Left kidney (tissue), 2 donors: ENCODE results near the gene CES2. TPM values are rescaled to one million over a fixed set of nuclear protein-coding genes. Genes with fewer than 3 reads are reported as not detected.

ENCODE experiments used
- DNase-seq: peaks from one replicate; pipeline ENCODE4 v3.0.0-alpha.2; 2013
- polyA plus RNA-seq: library from polyadenylated mRNA; unstranded; fragments of 120-200 nt; gene quantifications from one replicate; pipeline ENCODE4 v1.2.1, GENCODE V29; 2013; ENCODE audit not compliant: insufficient read length

The CES2 gene
- polyA plus RNA-seq, 1 donor, result 41.1 TPM

DNA sequence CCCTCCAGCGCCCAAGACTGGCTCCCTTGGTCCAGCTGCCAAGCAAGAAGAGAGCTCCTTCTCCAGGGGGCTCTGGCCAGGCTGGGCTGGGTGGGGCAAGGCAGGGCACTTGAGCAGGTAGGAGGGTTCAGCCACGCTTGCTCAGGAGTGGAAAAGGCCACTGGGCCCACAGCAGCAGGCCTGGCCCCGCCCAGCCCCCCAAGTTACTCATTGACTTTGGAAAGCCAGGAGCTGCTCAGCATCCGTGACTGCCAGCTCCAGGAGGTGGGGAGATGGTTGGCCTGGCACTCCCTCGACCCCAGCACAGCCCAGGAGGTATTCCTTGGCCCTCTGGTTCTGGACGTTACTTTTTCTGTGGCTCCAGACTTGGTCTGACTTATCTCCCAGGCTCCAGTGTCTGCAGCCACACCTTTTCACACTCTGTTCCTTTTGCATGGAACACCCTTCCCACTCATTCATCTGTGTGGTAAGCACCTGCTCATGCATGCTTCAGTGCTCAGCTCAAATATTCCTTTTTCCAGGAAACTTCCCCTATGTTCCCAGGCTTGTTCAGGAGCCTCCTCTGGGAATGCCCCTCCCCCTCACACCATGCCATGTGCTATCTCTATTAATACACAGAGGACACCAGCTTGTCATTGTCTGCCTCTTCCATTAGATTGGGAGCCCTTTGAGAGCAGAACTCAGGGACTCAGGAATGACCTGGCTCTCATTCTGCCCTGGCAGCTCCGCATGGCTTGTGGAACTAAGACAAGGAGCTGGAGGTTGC lies 16.3 kb upstream of the CES2 start, which contains the start of gene CDH16:
Gene CDH16, minus strand, starts transcription at position 83 of the 766 bp plus-strand sequence. CDS start 820 bp downstream, outside the sequence.
- peak; percentile 72 for DNase-seq

DNA sequence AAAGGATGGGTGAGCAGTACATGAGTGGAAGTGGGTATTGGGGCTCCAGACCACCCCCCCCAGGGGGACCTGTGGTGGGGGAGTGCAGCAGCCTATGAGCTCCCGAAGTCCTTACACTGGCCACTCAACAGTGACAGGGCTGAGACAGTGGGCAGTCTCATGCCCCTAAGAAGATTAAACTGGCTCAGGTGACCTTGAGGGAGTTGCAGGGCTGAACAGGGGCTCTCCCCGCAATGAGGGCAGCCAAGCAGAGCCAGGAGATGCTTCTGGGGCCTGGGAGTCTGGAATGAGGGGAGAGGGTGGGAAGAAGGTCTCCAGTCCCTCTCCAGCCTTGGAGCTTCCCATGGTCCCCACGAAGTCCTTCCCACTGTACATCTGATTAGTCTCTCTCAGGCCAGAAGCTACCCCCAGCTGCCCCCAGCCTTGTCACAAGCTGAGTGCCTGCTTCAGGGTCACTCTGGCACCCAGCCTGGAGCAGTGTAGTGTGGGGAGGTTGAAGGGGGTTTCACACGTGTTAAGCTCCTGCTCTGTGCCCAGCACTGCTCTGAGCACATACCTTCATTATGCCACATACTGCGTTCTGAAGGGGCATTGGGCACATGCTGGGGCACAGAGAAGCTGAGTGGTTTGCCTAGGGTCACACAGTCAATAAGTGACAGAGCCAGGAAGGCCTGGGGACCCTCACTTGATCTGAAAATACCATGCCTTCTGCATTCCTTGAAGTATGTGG lies 15.6 kb upstream of the CES2 start:
- DNase-seq, result no peak

DNA sequence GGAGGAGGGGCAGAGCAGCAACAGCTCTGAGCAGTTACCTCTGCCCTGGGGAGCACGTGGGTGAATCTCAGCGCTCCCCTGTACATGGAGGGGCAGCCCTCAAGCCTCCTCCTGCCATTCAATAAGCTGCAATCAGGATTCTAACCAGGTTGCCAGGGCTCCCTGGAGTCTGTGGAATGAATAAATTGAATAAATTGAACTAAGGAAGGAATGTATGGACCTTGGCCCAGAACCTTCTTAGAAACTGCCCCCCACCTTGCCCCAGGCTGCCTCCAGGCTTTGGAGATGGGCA lies 15.1 kb upstream of the CES2 start:
- no peak for DNase-seq

DNA sequence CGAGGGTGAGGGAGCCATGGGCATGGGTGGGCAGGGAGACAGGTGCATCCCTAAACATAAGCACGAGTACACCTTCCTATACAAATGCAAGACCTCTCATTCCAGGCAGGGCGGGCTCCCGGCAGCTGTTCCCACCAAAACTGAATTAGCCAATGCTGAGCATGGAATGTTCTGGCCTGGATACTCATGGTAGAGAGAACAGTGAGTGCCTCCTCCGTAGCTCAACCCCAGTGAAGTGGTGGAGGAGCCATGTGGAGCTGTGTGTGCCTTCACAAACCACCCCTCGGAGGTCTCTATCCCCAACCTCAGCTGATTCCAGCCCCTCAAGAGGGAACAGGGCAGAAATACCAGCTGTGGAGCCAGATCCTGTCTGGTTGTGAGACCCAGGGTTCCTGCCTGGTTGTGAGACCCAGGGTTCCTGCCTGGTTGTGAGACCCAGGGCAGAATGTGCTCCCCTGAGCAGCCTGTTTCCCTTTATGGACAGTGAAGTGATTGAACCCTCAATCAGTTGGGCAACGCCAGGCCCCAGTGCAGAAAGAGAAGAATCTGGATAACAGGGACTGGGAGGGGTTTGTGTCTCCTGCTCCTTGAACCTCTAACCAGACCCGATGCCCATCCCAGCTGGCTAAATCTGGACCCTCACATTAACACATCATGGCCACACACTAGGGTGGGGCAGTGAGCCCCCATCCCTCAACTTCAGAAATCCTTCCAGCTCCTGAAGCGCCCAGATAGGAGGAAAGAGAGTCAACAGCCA lies 14.2 kb upstream of the CES2 start:
- no peak for DNase-seq

DNA sequence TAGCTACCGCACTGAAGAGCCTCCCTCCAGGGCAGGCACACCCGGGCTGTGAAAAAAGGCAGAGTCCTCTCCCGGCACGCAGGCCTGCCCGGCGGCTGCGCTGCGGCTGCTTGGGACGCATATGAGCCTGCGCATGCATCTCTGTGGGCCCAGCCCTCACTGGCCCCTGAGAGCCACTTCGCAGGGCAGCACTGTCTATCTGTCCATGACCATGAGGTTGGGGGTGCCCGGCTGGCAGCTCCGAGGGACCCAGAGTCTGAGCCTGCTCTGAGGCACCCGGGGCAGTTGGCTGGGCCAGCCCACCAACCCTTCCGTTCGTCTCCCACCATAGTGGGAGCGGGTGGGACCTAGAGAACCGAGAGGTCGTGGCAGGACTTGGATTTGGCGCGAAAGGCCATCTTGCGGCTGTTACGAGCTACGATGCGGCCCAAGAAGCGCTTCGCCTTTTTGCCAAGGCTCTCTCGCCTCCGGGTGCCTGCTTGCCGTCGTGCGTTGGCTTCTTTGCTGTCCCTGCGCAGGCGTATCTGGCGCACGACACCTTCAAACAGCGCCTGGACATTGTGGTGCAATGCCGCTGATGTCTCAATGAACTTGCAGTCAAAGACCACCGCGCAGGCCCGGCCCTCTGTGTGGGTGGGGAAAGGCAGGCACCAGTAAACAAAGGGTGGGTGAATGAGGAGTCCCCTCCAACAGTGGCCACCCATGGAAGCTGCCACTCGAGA lies 13.4 kb upstream of the CES2 start:
- no peak for DNase-seq

DNA sequence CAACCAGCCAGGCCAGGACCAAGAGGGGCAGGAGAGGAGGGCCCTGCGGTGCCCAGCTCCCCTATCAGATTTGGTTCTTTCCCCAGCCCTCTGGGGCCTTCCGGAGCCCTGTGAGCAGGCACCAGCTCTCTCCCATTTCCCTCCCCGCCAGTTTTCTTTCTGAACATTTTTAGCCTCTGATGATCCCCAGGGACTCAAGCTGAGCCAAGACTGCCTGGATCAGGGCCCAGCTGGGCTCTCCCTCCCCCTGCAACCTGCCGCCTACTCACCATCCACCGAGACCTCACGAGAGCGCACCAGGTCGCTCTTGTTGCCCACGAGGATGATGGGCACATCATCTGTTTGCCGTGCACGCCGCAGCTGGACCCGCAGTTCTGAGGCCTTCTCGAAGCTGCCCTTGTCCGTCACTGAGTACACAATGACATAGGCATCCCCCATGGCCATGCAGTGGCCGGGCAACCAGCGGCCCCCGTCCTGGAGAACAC lies 12.0 kb upstream of the CES2 start:
- DNase-seq, result no peak

DNA sequence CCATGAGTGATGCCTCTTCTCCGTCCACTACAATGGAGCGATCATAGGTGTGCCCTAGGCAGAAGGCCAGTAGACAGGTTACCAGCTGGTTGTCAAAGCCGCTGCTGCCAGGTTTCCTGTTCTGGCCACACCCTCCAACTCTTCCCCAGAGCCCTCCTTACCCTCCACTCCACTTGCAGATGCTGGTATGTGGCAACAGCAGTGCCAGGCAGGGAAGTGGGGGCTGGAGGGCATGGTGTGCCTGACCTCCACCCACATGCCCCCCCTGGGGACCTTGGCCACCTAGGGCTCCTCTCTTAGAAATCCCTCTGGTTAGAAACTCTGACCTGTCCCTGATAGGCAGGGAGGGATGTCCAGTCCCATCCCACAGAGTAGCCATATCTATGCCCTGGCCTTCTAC lies 11.4 kb upstream of the CES2 start:
- DNase-seq, result no peak

DNA sequence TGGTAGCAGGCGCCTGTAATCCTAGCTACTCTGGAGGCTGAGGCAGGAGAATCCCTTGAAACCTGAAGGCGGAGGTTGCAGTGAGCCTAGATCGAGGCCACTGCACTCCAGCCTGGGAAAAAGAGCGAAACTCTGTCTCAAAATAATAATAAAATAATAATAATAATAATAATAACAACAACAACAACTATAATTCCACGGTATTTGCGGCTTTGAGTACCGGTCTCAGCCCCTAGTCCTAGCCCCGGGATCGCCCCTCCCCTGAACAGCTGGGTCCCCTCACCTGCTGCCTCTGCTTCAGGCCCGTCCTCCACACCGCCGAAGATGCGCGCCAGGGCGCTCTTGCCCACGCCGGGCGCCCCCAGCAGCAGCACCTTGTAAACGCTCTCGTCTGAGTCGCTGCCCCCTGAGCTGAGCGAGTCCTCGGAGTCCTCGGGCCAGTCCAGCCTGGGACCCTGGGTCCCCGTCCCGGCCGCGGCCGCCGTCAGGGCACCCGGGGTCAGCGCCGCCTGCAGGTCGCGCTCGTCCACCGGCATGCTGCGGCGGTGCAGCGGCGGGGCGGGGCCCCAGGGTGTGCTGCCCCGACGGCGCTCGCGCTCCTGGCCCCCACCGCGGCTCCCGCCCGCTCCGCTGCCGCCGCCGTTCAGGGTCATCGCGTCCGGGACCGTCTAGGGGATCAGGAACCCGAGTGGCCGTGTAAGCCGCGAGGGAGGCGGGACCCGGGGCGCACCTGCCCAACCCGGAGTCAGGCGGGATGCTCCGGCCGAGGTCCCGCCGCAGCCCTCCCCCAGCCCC lies 10.6 kb upstream of the CES2 start:
- no peak for DNase-seq

DNA sequence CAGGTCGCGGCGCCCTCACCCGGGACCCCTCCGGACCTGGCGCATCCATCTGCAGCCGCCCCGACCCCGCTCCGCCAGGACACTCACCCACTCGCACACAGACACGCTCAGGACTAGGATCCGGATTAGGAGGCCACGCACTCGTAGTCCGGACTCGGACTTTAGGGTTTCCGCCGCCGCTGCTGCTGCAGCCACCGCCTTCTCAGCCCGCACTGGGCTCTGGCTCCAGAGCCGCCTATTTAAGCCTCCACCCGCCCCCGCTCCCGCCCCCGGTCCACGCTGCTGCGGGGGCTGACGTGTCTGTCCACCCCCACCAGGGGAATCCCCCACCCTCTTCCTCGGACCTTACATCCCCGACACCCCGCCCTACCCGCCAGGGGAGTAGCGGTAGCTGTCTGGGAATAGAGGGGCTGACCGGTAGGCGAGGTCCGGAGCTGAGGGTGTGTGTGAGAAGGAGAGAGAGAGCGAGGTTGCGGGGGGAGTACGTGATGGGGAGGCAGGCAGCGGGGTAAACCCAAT lies 9.9 kb upstream of the CES2 start, which contains the start of gene RRAD:
Gene RRAD, minus strand, starts transcription at position 214 of the 519 bp plus-strand sequence. CDS start 356 bp downstream, outside the sequence.
- DNase-seq, result no peak

DNA sequence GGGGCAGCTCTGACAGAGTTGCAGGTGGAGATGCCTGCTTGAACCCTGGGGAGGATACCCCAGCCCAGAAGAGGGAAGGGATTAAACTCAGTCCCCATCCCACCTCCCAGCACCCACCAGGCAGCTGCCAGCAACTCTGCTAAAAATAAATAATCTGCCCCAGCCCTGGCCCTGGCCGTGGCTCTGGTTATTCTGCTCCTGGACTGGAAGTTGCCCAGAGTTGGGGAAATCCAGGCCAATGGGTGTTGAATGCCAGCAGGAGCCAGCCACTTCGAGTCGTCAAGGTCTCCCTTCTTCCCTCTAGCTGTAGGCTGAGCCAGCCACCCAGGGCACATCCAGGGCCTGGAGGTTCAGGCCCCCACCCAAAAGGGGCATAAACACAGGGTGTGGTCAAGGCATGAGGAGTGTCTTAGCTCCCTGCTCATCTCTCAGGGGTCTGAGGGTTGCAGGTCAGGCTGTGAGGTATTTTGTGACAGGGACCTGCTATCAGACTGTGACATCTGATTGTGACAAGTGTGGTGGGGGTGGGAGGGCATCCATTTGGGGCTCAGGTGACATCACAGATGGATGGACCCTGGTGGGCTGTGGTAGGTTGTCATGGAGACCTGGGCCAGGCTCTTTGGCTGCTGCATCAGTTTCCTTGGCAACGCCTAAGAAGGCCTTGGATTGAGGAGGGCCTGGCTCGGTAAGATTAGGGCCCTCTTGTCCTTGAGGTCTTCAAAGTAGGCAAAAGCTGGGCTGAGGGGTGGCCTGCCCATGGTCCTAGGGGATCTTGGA lies 9.0 kb upstream of the CES2 start:
- DNase-seq, result no peak

DNA sequence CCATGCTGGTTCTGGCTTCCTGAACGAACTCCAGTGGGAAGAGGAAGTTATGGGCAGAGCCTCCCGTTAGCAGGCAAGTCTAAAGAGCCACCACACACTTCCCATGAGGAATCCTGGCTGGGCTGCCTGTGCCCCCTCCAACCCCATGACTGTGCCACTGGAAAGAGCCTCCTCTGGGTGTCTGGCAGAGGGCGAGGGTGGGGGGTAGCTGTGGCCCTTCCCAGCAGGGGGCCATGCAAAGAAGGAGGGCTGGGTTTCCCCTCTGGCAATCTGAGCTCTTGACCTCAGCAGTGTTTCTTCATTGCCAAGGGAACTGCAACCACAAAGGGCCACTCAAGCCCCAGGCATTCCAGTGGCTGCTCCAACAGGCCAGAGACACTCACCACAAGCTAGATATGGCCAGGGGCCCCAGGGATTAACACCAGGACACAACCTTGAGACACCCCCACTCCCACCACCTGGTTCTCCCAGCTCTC lies 8.3 kb upstream of the CES2 start:
- no peak for DNase-seq

DNA sequence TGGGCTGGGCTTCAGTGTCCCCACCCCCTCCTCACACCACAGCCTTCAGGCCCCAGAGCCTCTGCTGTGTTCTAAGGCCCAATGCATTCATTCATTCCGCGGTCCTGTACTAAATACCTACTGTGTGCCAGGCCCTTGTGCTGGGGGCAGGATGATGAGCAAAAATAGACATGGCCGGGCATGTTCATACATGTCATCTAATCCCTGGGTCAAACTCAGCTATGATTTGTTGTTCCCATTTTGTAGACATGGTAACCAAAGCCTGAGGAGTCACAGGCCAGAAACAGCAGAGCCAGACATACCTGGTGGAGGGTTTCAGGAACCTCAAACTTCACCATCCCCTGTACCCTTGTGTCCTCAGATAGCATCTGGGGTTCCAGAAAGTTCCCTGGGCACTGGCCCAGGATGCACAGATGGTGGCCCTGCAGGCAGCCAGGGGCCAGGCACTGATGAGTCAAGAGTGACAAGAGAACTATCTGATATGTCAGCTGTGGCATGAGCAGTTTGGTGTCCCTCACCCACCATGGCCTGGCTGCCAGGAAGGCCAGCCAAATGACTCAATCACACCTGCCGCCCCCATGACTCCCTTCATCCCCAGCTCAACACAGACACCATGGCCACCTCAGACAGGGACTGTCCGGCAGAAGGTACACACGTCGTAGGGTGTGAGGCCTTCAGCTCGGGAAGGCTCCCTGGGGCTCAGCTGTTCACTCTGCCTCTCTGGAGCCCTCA lies 7.2 kb upstream of the CES2 start:
- no peak for DNase-seq

DNA sequence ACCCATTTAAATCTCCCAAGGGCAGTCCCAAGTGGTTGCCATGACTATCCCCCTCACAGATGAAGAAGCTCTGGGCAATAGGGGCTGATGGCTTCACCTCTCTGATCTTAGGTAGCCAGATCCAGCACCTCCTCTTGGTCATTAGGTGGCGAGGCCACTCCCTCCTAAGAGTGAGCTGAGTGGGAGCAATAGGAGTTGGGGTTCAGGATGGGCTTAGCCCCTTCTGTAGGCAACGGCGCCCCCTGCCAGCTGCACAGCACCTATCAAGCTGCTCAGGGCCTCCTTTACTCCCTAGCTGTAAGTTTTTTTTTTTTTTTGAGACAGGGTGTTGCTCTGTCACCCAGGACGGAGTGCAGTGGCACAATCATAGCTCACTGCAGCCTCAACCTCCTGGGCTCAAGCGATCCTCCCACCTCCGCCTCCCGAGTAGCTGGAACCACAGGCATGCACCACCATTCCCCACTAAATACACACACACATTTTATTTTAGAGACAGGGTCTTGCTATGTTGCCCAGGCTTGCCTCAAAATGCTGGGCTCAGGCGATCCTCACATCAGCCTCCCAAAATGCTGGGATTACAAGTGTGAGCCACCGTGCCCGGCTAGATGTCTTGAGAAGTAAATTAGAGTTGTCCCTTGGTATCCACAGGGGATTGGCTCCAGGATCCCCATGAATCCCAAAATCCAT lies 6.5 kb upstream of the CES2 start:
- DNase-seq, result no peak

DNA sequence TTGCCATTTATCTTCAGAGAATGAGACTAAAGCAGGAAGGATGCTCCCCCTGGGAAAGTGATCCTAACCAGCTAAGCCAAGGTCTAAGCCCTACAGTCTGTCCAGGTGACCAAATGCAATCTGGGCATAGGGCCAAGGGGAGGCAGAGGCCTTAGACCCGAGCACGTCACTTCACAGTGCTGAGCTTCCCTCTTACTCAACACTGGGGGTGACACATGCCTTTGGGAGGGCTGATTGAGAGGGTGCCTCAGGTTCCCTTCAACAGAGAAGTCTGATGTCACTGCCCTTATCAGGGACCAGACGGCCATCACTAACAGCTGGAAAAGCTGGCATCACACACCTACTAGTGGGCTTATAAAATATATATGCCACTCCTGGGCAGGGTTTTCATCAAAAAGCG lies 5.1 kb upstream of the CES2 start:
- no peak for DNase-seq

DNA sequence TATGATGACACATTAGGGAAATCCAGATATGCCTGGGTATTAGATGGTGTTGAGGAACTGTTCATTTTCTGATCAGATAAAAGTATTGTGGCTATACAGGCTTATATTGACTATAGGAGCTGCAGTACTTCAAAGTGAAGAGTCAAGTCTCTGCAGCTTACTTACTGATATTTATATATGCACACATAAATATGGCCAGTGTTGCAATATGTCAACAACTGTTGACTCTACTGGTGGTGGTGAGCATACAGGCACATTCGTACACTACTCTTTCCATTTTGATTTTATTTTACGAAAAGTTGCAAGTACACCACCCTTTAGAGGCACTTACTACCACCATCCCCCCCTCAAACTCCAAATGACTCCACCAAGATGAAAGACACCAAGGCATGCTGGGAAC lies 3.7 kb upstream of the CES2 start:
- no peak for DNase-seq

DNA sequence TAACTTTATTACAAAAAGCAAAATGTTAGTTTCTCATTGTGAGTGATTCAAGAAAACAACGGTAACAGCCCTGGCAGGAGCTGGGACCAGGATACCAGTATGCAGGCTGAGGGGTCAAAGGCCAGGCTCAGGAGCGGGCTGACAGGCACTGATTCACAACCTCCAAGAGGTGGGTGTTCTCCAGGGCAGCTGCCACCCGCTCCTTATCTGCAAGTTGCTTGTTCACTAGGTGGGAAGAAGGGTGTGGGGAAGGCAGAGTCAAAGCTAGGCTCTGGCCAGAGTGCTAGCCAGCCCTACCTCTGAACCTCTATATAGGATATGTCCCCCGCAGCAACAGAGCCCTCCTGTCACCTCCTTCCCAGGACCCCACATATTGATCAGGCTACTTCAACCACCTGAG lies 3.2 kb upstream of the CES2 start:
- DNase-seq, result no peak

DNA sequence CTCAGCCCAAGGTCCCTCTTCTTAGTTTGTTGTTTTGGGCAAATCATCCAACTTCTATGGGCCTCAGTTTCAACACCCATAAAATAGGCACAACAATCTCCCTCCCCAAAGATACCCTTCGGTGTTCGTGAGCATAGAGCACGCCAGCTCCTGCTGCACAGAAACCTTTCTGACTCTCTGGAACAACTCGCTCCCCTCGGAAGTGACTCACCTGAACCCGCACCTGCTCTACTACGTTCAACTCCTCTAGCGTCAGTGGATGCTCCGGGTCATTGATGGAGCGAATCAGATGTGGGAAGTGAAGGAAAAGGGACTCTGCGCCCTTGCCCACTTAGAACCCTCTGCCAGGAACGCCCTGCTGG lies 1.6 kb upstream of the CES2 start:
- no peak for DNase-seq

DNA sequence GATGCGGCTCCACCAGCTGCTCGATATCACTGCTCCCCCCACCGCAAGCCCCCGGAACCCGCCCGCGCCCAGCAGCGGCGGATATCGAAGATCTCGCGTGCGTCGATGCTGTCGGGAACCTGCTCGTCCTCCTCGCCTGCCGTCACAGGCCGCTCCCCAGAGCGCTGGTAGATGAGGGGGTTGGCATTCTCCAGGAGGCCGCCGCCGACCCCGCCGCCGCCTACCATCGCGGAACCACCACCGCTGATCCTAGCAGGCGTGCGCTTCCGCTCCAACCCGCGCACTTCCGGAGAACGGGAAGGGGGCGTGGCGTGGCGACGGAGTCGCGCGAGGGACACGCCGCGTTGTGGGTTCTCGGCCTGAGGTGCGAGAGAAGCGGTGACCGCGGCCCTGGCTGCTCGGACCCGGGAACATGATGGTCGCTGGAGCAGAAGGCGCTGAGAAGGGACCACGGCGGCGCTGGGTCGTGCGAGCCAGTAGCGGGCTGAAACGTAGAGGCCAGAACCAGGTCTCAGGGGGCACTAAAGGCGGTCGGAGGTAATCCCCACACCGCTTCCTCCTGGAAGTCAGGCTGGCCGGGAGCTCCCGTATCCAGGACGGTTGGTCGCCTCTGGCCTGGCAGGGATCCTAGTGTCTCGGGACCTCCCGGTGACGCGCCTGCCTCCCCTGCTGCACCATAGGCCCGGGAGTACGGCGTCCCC lies 1.0 kb upstream of the CES2 start, which contains the start of gene CIAO2B:
Gene CIAO2B, minus strand, starts transcription at position 265 of the 701 bp plus-strand sequence. Its CDS starts 38 bp downstream, at position 227.
- peak; percentile 85 for DNase-seq
